Smooth muscle cell (in vitro differentiated cells): Measurements from ENCODE around the gene TLX3. TPM values are rescaled to one million over a fixed set of nuclear protein-coding genes. Genes with fewer than 3 reads are reported as not detected.
A peak's percentile ranks its signal among the peaks of the same experiment; 100 is the strongest.

Experiments
- DNase-seq: peaks from one replicate; lab custom pipeline; 2025; ENCODE audit not compliant: unreplicated experiment; lab: John Stamatoyannopoulos, UW
- H2AFZ ChIP-seq: fragments of 200-600 bp; sonication (generic); 2 replicates; pipeline ENCODE4 v1.6.0; 2016; ENCODE audit warnings: antibody characterized with exemption, low read depth, mild to moderate bottlenecking
- H3F3A ChIP-seq: fragments of 200-600 bp; sonication (generic); 2 replicates; pipeline ENCODE4 v1.6.0; 2017; ENCODE audit warnings: antibody characterized with exemption, low read depth
- H3K27ac ChIP-seq: fragments of 200-600 bp; sonication (generic); 2 replicates; pipeline ENCODE4 v1.5.1; 2016; ENCODE audit warnings: low read depth, mild to moderate bottlenecking
- H3K27me3 ChIP-seq: fragments of 200-600 bp; sonication (generic); 2 replicates; pipeline ENCODE4 v1.6.1; 2016; ENCODE audit warnings: low read depth, mild to moderate bottlenecking
- H3K36me3 ChIP-seq: fragments of 200-600 bp; sonication (generic); 2 replicates; pipeline ENCODE4 v1.5.1; 2016; ENCODE audit warnings: low read depth
- H3K4me1 ChIP-seq: fragments of 200-600 bp; sonication (generic); 2 replicates; pipeline ENCODE4 v1.5.1; 2016; ENCODE audit warnings: low read depth
- H3K4me2 ChIP-seq: fragments of 200-600 bp; sonication (generic); 2 replicates; pipeline ENCODE4 v1.6.0; 2016; ENCODE audit warnings: mild to moderate bottlenecking
- H3K4me3 ChIP-seq: fragments of 200-600 bp; sonication (generic); 2 replicates; pipeline ENCODE4 v1.5.1; 2016; ENCODE audit warnings: mild to moderate bottlenecking
- H3K79me2 ChIP-seq: fragments of 200-600 bp; sonication (generic); 2 replicates; pipeline ENCODE4 v1.6.0; 2016; ENCODE audit warnings: low read depth, mild to moderate bottlenecking
- H3K9ac ChIP-seq: fragments of 200-600 bp; sonication (generic); 2 replicates; pipeline ENCODE4 v1.6.0; 2016; ENCODE audit warnings: low read depth
- H3K9me3 ChIP-seq: fragments of 200-600 bp; sonication (generic); replicated peaks from 2 replicates; pipeline ENCODE4 v1.5.1; 2016; ENCODE audit warnings: low read depth
- H4K20me1 ChIP-seq: fragments of 200-600 bp; sonication (generic); 2 replicates; pipeline ENCODE4 v1.6.0; 2016; ENCODE audit warnings: low read depth
- WGBS: methylation state at CpG from one replicate; pipeline ENCODE4 v1.1.7; 2016; ENCODE audit warnings: low lambda C conversion rate; 5-methylcytosine and 5-hydroxymethylcytosine counted together
- polyA plus RNA-seq: library from polyadenylated mRNA; unstranded; fragments of >200 nt; fragmentation: Nextera tagmentation; extraction: Ambion mirVana; gene quantifications from 2 replicates; pipeline ENCODE4 v1.2.1, GENCODE V29; 2016
- total RNA-seq: library from RNA; depleted of rRNA; stranded (reverse); fragments of >200 nt; gene quantifications from 2 replicates; pipeline ENCODE4 v1.2.3, GENCODE V29; 2014
- TF ChIP-seq, protein P1 (sequence below): fragments of 200-600 bp; sonication (generic); IDR thresholded peaks from 2 replicates; pipeline ENCODE4 v1.5.1; 2017; ENCODE audit warnings: borderline replicate concordance, mild to moderate bottlenecking, antibody characterized with exemption; ENCODE audit not compliant: insufficient read depth, poor library complexity, severe bottlenecking

Gene TLX3
- total and polyA plus RNA-seq, 2 experiments from 2014 or later = 0.10 TPM; not detected in 1

DNA sequence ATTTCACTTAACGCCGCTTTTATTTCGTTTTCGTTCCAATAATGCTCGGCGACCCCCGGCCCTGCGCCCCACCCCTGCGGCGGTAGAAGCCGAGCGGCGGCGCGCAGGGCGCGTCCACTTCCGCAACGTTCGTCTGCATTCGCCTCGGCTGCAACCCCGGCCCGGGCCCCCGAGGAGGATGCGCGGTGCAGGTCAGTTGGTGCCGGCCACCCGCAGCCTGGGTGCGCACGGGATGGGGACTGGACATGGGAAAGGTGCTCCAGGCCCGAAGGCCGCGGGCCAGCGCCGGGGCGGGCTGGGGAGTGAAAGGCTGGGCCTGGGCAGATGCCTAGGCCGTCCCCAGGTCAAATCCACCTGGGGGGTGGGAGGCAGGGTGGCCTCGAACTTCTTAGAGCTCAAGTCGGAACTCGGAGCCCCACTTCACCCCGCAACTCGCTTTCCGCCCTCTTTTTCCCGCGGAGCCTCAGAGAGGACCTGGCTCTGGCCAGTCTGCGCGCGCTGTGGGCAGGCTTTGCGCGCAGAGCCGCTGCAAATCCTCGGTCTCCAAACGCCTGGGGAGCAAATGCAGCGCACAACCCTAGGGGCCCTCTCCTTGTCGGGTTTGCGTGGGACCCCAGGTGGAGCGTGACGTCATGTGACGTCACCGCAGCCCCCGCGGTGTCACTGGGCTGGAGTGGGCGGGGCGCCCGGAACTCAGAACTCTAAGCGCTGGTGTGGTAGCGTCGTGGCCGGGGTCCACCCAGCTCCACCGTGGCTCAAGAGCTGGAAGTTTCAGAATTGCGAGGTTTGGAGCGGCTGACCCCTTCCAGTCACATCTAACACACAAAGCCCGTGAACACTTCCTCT lies 3.3 kb downstream of the TLX3 start:
- no peaks in the 10 kb centered on the region for H3K36me3 ChIP-seq

GRCh38 chr5:171313481-171314206 lies 4.6 kb downstream of the TLX3 start:
- no peak overlapping the region for H3K27ac ChIP-seq

More for the DNA sequence above, 3.3 kb downstream of the TLX3 start:
- DNase-seq = no peak
- 7% methylated on average over 73 of the region's 74 CpGs for WGBS
- TF ChIP-seq, protein P1, sequence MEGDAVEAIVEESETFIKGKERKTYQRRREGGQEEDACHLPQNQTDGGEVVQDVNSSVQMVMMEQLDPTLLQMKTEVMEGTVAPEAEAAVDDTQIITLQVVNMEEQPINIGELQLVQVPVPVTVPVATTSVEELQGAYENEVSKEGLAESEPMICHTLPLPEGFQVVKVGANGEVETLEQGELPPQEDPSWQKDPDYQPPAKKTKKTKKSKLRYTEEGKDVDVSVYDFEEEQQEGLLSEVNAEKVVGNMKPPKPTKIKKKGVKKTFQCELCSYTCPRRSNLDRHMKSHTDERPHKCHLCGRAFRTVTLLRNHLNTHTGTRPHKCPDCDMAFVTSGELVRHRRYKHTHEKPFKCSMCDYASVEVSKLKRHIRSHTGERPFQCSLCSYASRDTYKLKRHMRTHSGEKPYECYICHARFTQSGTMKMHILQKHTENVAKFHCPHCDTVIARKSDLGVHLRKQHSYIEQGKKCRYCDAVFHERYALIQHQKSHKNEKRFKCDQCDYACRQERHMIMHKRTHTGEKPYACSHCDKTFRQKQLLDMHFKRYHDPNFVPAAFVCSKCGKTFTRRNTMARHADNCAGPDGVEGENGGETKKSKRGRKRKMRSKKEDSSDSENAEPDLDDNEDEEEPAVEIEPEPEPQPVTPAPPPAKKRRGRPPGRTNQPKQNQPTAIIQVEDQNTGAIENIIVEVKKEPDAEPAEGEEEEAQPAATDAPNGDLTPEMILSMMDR = no peak
- H3K27ac ChIP-seq = no peak overlapping the region
- H3K9ac ChIP-seq = no peak overlapping the region
- H3F3A ChIP-seq = no peaks in the 10 kb centered on the region
- H3K4me3 ChIP-seq = peak overlapping the region; percentile 24
- H4K20me1 ChIP-seq = no peaks in the 10 kb centered on the region
- no peak overlapping the region for H2AFZ ChIP-seq
- peaks cover 38% of the 10 kb centered on the region for H3K4me1 ChIP-seq
- H3K79me2 ChIP-seq = no peaks in the 10 kb centered on the region
- peak overlapping the region; percentile 83 for H3K4me2 ChIP-seq
- H3K27me3 ChIP-seq = peaks cover 100% of the 10 kb centered on the region
- no peaks in the 10 kb centered on the region for H3K9me3 ChIP-seq

DNA sequence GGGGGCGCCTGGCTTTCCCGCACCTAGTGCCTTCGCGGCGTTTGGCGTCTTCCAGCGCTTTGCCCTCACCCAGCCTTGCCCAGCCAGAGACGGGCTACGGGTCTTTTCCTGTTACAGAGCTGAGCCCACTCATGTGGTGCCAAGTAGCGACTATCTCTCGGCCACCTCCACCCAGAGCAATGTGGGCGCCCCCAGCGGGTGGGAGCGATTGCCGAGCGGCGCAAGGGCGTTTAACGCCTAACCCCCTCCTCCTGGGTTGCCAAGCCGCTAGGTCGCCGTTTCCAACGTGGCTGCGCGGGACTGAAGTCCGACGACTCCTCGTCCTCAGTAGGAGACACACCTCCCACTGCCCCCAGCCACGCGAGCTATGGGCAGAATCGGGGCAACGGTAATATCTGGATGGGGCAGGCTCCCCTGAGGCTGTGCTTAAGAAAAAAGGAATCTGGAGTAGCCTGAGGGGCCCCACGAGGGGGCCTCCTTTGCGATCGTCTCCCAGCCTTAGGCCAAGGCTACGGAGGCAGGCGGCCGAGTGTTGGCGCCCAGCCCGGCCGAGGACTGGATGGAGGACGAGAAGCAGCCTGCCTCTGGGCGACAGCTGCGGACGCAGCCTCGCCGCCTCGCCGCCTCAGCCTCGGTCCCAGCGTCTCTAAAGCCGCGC lies 5.8 kb downstream of the TLX3 start:
- peaks cover 100% of the 10 kb centered on the region for H3K27me3 ChIP-seq
- H3K4me3 ChIP-seq = peak overlapping the region; percentile 21
- no peaks in the 10 kb centered on the region for H3K9me3 ChIP-seq
- no peaks in the 10 kb centered on the region for H3K36me3 ChIP-seq
- no peaks in the 10 kb centered on the region for H4K20me1 ChIP-seq
- no peak overlapping the region for H2AFZ ChIP-seq
- TF ChIP-seq, protein P1 = no peak
- H3F3A ChIP-seq = no peaks in the 10 kb centered on the region
- no peaks in the 10 kb centered on the region for H3K79me2 ChIP-seq
- peak overlapping the region; percentile 71 for H3K4me2 ChIP-seq
- DNase-seq = no peak
- WGBS = 6% methylated on average over 46 of the region's 53 CpGs
- H3K9ac ChIP-seq = no peak overlapping the region
- H3K27ac ChIP-seq = no peak overlapping the region
- peaks cover 29% of the 10 kb centered on the region for H3K4me1 ChIP-seq

More at GRCh38 chr5:171313481-171314206, 4.6 kb downstream of the TLX3 start:
- TF ChIP-seq, protein P1 = no peak
- H3K9me3 ChIP-seq = no peaks in the 10 kb centered on the region
- no peak overlapping the region for H3K4me3 ChIP-seq
- WGBS = 14% methylated on average over 36 of the region's 37 CpGs
- DNase-seq = no peak
- peaks cover 33% of the 10 kb centered on the region for H3K4me1 ChIP-seq
- no peak overlapping the region for H3K4me2 ChIP-seq
- H4K20me1 ChIP-seq = no peaks in the 10 kb centered on the region
- no peak overlapping the region for H3K9ac ChIP-seq
- H3F3A ChIP-seq = no peaks in the 10 kb centered on the region
- H2AFZ ChIP-seq = no peak overlapping the region
- H3K36me3 ChIP-seq = no peaks in the 10 kb centered on the region
- peaks cover 100% of the 10 kb centered on the region for H3K27me3 ChIP-seq
- no peaks in the 10 kb centered on the region for H3K79me2 ChIP-seq
